WERI-Rb-1 (cell line): ENCODE data around the gene KIFC3.
"Not testable (repeated sequence)": the region's sequence is repeated elsewhere in the genome, so short reads cannot be mapped to it uniquely, and the experiment has no call there.

Experiments
- DNase-seq: peaks from one replicate; pipeline ENCODE4 v3.0.0-alpha.2; 2020
- H3K27ac ChIP-seq: fragments of 250-450 bp; sonication (Bioruptor Pico); 2 replicates; pipeline ENCODE4 v1.5.1; 2020; ENCODE audit warnings: mild to moderate bottlenecking, moderate library complexity
- H3K27me3 ChIP-seq: fragments of 250-450 bp; sonication (Bioruptor Pico); 2 replicates; pipeline ENCODE4 v1.5.1; 2021; ENCODE audit warnings: mild to moderate bottlenecking, low read depth, moderate library complexity; ENCODE audit not compliant: insufficient read depth, severe bottlenecking
- H3K36me3 ChIP-seq: fragments of 250-450 bp; sonication (Bioruptor Pico); 2 replicates; pipeline ENCODE4 v1.5.1; 2020; ENCODE audit warnings: mild to moderate bottlenecking, moderate library complexity
- H3K4me3 ChIP-seq: 2 replicates; pipeline ENCODE4 v1.5.1; 2011; ENCODE audit warnings: low read depth, mild to moderate bottlenecking, control low read depth, low read length
- H3K9me3 ChIP-seq: fragments of 250-450 bp; sonication (Bioruptor Pico); 2 replicates; pipeline ENCODE4 v1.5.1; 2021; ENCODE audit warnings: mild to moderate bottlenecking, moderate library complexity; ENCODE audit not compliant: severe bottlenecking
- TF ChIP-seq, protein P1 (sequence below): IDR thresholded peaks from 2 replicates; pipeline ENCODE4 v1.5.1; 2011; ENCODE audit warnings: low read depth, mild to moderate bottlenecking, control low read depth, inconsistent platforms, low read length

KIFC3 gene

DNA sequence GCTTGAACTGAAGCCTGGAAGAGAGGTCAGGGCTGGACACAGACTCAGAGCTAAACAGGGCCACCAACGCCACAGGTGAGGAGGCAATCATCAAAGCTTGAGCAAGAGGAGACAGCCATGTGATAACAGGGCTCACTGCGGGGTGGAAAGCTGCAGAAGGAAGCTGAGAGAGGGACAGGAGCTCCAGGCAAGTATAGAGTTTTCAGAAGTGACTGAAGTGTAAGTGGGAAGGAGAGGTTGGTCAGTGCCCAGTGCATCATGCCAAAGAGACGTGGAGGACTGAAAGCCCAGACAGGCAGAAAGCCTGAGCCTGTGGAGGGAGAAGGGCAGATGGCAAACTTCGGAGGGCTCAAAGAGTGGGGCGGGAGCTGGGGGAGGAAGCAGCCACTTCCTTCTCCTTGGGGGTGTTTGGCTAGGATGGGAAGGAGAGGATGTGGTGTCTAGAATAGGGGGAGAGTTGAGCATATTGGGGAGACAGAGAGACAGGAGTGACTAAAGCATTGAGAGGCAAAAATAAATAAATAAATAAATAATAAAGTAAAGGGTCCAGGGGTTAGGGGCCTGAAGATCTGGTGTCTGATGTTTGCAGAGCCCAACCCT, 2.6 kb downstream of the KIFC3 start:
- Histone ChIP-seq H3K36me3 (no peaks in the 10 kb centered on the region), H3K9me3 (no peaks in the 10 kb centered on the region), H3K4me3 (no peak overlapping the region), H3K27me3 (no peaks in the 10 kb centered on the region), H3K27ac (peak overlapping the region; percentile 63)
- TF ChIP-seq, protein P1, sequence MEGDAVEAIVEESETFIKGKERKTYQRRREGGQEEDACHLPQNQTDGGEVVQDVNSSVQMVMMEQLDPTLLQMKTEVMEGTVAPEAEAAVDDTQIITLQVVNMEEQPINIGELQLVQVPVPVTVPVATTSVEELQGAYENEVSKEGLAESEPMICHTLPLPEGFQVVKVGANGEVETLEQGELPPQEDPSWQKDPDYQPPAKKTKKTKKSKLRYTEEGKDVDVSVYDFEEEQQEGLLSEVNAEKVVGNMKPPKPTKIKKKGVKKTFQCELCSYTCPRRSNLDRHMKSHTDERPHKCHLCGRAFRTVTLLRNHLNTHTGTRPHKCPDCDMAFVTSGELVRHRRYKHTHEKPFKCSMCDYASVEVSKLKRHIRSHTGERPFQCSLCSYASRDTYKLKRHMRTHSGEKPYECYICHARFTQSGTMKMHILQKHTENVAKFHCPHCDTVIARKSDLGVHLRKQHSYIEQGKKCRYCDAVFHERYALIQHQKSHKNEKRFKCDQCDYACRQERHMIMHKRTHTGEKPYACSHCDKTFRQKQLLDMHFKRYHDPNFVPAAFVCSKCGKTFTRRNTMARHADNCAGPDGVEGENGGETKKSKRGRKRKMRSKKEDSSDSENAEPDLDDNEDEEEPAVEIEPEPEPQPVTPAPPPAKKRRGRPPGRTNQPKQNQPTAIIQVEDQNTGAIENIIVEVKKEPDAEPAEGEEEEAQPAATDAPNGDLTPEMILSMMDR: no peak
- no peak for DNase-seq

DNA sequence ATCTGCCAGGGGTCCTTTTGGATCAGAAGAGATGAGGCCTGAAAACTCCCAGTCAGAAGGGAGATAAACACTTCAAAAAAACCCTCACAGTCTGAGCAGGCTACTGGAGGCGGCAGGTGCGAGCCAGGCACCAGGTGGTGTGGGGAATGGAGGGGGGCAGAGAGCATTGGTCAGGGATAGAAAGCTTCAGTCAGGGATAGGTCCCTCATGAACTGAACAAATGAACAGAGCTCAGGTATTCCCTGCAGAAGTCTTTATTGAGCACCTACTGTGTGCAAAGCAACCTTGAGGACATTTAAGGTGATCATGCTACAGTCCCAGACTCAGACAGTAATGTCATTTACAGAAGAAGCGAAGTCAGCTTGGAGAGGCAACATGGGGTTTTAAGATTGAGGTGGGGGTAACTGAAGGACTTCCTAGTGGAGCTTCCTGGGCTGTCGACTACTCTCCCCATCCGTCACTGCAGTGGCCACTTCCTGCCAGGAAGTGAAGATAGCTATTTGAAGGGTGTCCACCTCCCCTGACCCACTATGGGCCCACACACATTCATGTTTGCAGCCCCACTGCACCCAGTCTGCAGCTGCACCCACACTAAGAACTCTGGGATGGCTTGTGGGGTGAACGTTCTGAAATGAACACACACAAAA, 3.2 kb downstream of the KIFC3 start:
- Histone ChIP-seq H3K27ac (peak overlapping the region; percentile 63), H3K27me3 (no peaks in the 10 kb centered on the region), H3K36me3 (no peaks in the 10 kb centered on the region), H3K9me3 (no peaks in the 10 kb centered on the region), H3K4me3 (no peak overlapping the region)
- TF ChIP-seq, protein P1: no peak
- peak; percentile 62 for DNase-seq

DNA sequence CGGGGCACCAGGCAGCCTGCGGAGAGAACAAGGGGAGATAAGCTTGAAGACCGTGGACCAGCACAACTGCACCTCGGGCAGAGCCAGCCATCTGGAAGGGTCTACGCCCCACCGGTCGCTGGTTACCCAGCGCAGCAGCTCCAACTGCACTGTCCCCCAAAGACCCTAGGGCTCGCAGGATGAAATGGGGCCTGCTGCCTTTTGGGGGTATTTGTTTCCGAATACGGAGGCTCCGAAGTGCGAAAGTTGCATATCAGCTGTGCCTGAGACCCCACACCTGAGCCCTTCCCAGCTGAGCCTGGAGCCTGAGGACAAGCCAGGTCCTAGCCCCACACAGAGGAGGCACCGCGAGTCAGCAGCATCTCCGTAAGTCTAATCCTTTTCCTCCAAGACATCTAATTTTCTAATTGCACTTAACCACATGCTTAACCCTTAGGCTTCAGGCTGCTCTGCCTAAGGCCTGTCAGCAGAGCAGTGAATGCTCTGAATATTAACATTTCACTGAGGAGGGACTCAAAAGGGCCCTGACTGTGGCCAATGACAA, 4.0 kb downstream of the KIFC3 start:
- H3K36me3 ChIP-seq: no peaks in the 10 kb centered on the region
- no peaks in the 10 kb centered on the region for H3K9me3 ChIP-seq
- TF ChIP-seq, protein P1: no peak
- H3K27ac ChIP-seq: peak overlapping the region; percentile 63
- DNase-seq: peak; percentile 76
- H3K4me3 ChIP-seq: peak overlapping the region; percentile 43
- H3K27me3 ChIP-seq: no peaks in the 10 kb centered on the region

DNA sequence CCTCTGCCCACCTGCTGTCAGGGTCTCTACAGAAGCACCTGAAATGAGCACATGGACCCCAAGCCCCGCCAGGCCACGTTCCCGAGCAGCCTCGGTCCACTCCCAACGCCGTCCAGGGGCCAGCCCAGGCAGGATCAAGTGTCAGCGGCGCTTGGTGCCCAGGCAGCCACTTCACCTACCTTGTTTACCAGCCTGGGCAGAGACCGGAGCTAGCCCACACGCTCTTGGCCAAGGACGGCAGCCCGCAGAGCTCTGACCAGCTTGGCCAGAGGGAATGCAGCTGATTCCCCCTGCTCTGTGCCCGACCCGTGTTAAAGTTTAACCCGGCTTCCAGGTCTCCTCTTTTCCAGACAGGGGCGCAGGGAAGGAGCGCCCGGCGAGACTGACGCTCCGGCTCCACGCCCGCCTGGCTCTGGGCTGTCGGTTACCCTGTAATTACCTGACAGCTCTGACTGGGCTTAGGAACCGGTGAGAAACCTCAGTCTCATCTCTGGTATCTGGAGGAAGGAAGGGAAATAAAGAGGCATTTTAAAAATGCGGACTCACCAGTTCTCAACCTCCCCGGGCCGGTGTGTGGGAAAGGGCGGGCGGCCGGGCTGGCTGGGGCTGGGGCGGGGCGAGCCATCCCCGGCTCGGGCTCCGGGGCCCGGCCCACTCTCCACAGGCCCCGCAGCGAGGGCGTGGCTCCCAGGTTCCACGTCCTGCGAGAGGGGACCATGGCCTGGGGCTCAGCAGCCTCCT, 4.6 kb downstream of the KIFC3 start:
- Histone ChIP-seq H3K36me3 (no peaks in the 10 kb centered on the region), H3K9me3 (no peaks in the 10 kb centered on the region), H3K27ac (peak overlapping the region; percentile 63), H3K27me3 (no peaks in the 10 kb centered on the region), H3K4me3 (peak overlapping the region; percentile 43)
- no peak for DNase-seq
- TF ChIP-seq, protein P1: no peak

DNA sequence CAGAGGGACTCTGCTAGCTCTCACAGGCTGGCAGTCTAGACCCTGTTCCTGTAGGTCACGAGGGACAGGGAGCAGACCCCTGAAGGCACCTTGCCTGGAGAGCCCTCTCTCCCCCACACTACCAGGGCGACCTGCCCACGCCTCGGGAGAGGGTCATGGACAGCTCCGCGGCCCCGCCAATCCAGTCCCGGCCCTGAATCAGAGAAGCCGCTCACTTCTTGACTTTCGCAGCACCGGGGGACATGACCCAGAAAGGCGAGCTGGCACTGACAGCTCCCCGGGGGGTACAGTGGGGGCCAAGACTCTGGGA, 5.1 kb downstream of the KIFC3 start:
- TF ChIP-seq, protein P1: no peak
- no peaks in the 10 kb centered on the region for H3K36me3 ChIP-seq
- H3K9me3 ChIP-seq: no peaks in the 10 kb centered on the region
- no peak overlapping the region for H3K27ac ChIP-seq
- DNase-seq: no peak
- no peaks in the 10 kb centered on the region for H3K27me3 ChIP-seq
- H3K4me3 ChIP-seq: no peak overlapping the region

DNA sequence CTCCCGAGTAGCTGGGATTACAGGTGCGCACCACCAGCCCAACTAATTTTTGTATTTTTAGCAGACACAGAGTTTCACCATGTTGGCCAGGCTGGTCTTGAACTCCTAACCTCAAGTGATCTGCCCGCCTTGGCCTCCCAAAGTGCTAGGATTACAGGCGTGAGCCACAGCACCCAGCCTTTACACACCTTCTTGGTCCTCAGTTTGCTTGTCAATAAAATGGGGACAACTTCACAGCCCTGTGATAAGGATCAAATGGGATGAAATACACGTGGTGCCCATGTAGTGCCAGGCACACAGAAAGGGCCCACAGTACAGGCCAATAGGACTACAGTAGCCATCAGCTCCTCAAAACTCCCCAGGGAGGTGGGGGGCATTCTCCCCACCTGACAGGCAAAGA, 6.3 kb downstream of the KIFC3 start:
- H3K4me3 ChIP-seq, H3K9me3 ChIP-seq, DNase-seq, H3K36me3 ChIP-seq, H3K27me3 ChIP-seq, H3K27ac ChIP-seq: not testable (repeated sequence)
